GM18909 (cell line): ENCODE results near the gene KRTAP9-6.
"Not testable (repeated sequence)": the region's sequence is repeated elsewhere in the genome, so short reads cannot be mapped to it uniquely, and the experiment has no call there.

ENCODE experiments used
- ATAC-seq: cut with Tn5 transposase; IDR thresholded peaks from one replicate; pipeline ENCODE4 v1.9.1; 2021; ENCODE audit warnings: mild to moderate bottlenecking; ENCODE audit not compliant: unreplicated experiment, poor library complexity

KRTAP9-6 gene

GRCh38 chr17:41265078-41265477 is at the start of gene KRTAP9-6:
KRTAP9-6 (plus strand) TSS chr17:41265378; CDS start chr17:41265378, 0 bp downstream.
- no peak for ATAC-seq

GRCh38 chr17:41215681-41216080 is 49.5 kb upstream of the KRTAP9-6 start:
- ATAC-seq, result no peak

GRCh38 chr17:41223821-41224220 is 41.4 kb upstream of the KRTAP9-6 start:
- no peak for ATAC-seq

- no peak for ATAC-seq
Measured at GRCh38 chr17:41226051-41226450, 39.1 kb upstream of the KRTAP9-6 start.

GRCh38 chr17:41226598-41227095 is 38.5 kb upstream of the KRTAP9-6 start, which contains the start of gene KRTAP9-2:
KRTAP9-2 (plus strand) TSS chr17:41226648; CDS start chr17:41226655, 7 bp downstream.
- not testable (repeated sequence) for ATAC-seq

GRCh38 chr17:41230094-41230493 is 35.1 kb upstream of the KRTAP9-6 start:
- ATAC-seq, result no peak

GRCh38 chr17:41231731-41232130 is 33.4 kb upstream of the KRTAP9-6 start:
- ATAC-seq, result no peak

GRCh38 chr17:41232399-41233105 is 32.6 kb upstream of the KRTAP9-6 start, which contains the start of gene KRTAP9-3:
KRTAP9-3 (plus strand) TSS chr17:41232449; CDS start chr17:41232502, 53 bp downstream.
- ATAC-seq, result not testable (repeated sequence)

GRCh38 chr17:41237116-41237515 is 28.1 kb upstream of the KRTAP9-6 start:
- not testable (repeated sequence) for ATAC-seq

GRCh38 chr17:41237949-41238437 is 27.2 kb upstream of the KRTAP9-6 start, which contains the start of gene KRTAP9-8:
KRTAP9-8 (plus strand) TSS chr17:41237999; CDS start chr17:41238052, 53 bp downstream.
- ATAC-seq, result not testable (repeated sequence)

GRCh38 chr17:41246995-41247787 is 18.0 kb upstream of the KRTAP9-6 start:
- not testable (repeated sequence) for ATAC-seq

GRCh38 chr17:41249637-41250240 is 15.4 kb upstream of the KRTAP9-6 start, which contains the start of gene KRTAP9-4:
KRTAP9-4 (plus strand) TSS chr17:41249687; CDS start chr17:41249721, 34 bp downstream.
- ATAC-seq, result not testable (repeated sequence)

GRCh38 chr17:41251261-41251660 is 13.9 kb upstream of the KRTAP9-6 start:
- ATAC-seq, result no peak

- no peak for ATAC-seq
Measured at GRCh38 chr17:41254861-41255260, 10.3 kb upstream of the KRTAP9-6 start.

- not testable (repeated sequence) for ATAC-seq
Measured at GRCh38 chr17:41255381-41256290, 9.5 kb upstream of the KRTAP9-6 start, which contains the start of gene KRTAP9-9. KRTAP9-9 (plus strand) TSS chr17:41255384.

GRCh38 chr17:41256291-41256685 is 8.9 kb upstream of the KRTAP9-6 start:
- no peak for ATAC-seq

GRCh38 chr17:41258406-41258805 is 6.8 kb upstream of the KRTAP9-6 start:
- ATAC-seq, result no peak

- ATAC-seq, result no peak
Measured at GRCh38 chr17:41263212-41263611, 2.0 kb upstream of the KRTAP9-6 start.

- no peak for ATAC-seq
Measured at GRCh38 chr17:41264599-41264998, 579 bp upstream of the KRTAP9-6 start.
